ENCODE results near the gene TSNAXIP1. TPM values are rescaled to one million over a fixed set of nuclear protein-coding genes. Genes with fewer than 3 reads are reported as not detected.
A peak's percentile ranks its signal among the peaks of the same experiment; 100 is the strongest.

TSNAXIP1 gene
- total RNA-seq, 1 donor: 1.8 TPM

DNA sequence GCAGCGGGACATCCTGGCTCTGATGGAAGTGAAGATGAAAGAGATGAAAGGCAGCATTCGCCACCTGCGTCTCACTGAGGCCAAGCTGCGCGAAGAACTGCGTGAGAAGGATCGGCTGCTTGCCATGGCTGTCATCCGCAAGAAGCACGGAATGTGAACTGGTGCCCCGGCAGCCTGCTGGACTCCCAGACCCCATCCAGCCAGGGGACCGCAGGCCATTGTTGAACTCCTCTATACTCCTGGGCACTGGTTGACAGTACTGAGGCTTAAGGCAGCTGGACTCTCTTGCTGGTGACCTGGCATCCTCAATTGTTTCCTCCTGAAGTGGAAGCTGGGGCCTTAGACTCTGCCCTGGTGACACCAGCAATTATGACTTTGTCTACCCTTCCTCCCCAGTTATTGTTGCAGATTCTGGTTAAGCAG, 36.7 kb downstream of the TSNAXIP1 start:
- peak overlapping the region; percentile 95 for H3K4me2 ChIP-seq (ENCODE audit: insufficient read depth, low read length)
- no peaks in the 10 kb centered on the region for H3K36me3 ChIP-seq (ENCODE audit: insufficient read depth, low read length)
- H3K27me3 ChIP-seq (ENCODE audit: insufficient read depth, low read length): no peaks in the 10 kb centered on the region
- DNase-seq (ENCODE audit: insufficient read length, low spot score, missing footprints): peak; percentile 89
- peak overlapping the region; percentile 91 for H3K27ac ChIP-seq (ENCODE audit: low read depth, low read length)
- peaks cover 49% of the 10 kb centered on the region for H3K79me2 ChIP-seq (ENCODE audit: insufficient read depth, low read length)
- H3K4me1 ChIP-seq (ENCODE audit: insufficient read depth, low read length): peaks cover 44% of the 10 kb centered on the region
- H3K9me3 ChIP-seq (ENCODE audit: low read depth, low read length): no peaks in the 10 kb centered on the region
- peaks cover 8% of the 10 kb centered on the region for H4K20me1 ChIP-seq (ENCODE audit: insufficient read depth, low read length)
- peak overlapping the region; percentile 40 for H2AFZ ChIP-seq (ENCODE audit: low read length)
- TF ChIP-seq, protein P1, sequence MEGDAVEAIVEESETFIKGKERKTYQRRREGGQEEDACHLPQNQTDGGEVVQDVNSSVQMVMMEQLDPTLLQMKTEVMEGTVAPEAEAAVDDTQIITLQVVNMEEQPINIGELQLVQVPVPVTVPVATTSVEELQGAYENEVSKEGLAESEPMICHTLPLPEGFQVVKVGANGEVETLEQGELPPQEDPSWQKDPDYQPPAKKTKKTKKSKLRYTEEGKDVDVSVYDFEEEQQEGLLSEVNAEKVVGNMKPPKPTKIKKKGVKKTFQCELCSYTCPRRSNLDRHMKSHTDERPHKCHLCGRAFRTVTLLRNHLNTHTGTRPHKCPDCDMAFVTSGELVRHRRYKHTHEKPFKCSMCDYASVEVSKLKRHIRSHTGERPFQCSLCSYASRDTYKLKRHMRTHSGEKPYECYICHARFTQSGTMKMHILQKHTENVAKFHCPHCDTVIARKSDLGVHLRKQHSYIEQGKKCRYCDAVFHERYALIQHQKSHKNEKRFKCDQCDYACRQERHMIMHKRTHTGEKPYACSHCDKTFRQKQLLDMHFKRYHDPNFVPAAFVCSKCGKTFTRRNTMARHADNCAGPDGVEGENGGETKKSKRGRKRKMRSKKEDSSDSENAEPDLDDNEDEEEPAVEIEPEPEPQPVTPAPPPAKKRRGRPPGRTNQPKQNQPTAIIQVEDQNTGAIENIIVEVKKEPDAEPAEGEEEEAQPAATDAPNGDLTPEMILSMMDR (IDR thresholded peaks at IDR 0.05; ENCODE audit: extremely low read depth, low read depth, low read length): no peak
- H3K4me3 ChIP-seq (ENCODE audit: insufficient read depth, low read length): peak overlapping the region; percentile 98

DNA sequence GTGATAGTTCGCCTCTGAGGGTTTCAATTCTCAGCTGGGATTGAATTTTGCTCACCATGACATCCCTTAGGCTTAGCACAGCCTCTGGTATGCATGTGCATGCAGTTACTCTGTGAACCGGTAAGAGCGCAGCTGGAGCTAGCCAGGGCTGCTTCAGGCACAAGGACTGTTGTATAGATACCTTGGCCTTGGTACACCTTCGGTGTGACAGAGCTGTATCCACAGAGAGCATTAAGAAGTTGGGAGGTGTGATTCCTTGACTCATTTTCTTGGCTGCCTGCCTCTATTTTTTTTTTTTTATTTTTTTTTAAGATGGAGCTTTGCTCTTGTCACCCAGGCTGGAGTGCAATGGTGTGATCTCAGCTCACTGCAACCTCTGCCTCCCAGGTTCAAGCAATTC, 37.8 kb downstream of the TSNAXIP1 start:
- peak overlapping the region; percentile 1 for H3K4me3 ChIP-seq (ENCODE audit: insufficient read depth, low read length)
- peak overlapping the region; percentile 91 for H3K27ac ChIP-seq (ENCODE audit: low read depth, low read length)
- TF ChIP-seq, protein P1 (IDR thresholded peaks at IDR 0.05; ENCODE audit: extremely low read depth, low read depth, low read length): peak; percentile 28
- H3K4me1 ChIP-seq (ENCODE audit: insufficient read depth, low read length): peaks cover 44% of the 10 kb centered on the region
- peaks cover 3% of the 10 kb centered on the region for H3K36me3 ChIP-seq (ENCODE audit: insufficient read depth, low read length)
- peak overlapping the region; percentile 95 for H3K4me2 ChIP-seq (ENCODE audit: insufficient read depth, low read length)
- H2AFZ ChIP-seq (ENCODE audit: low read length): no peak overlapping the region
- H4K20me1 ChIP-seq (ENCODE audit: insufficient read depth, low read length): peaks cover 15% of the 10 kb centered on the region
- peak; percentile 93 for DNase-seq (ENCODE audit: insufficient read length, low spot score, missing footprints)
- H3K9me3 ChIP-seq (ENCODE audit: low read depth, low read length): no peaks in the 10 kb centered on the region
- H3K79me2 ChIP-seq (ENCODE audit: insufficient read depth, low read length): peaks cover 60% of the 10 kb centered on the region
- no peaks in the 10 kb centered on the region for H3K27me3 ChIP-seq (ENCODE audit: insufficient read depth, low read length)

DNA sequence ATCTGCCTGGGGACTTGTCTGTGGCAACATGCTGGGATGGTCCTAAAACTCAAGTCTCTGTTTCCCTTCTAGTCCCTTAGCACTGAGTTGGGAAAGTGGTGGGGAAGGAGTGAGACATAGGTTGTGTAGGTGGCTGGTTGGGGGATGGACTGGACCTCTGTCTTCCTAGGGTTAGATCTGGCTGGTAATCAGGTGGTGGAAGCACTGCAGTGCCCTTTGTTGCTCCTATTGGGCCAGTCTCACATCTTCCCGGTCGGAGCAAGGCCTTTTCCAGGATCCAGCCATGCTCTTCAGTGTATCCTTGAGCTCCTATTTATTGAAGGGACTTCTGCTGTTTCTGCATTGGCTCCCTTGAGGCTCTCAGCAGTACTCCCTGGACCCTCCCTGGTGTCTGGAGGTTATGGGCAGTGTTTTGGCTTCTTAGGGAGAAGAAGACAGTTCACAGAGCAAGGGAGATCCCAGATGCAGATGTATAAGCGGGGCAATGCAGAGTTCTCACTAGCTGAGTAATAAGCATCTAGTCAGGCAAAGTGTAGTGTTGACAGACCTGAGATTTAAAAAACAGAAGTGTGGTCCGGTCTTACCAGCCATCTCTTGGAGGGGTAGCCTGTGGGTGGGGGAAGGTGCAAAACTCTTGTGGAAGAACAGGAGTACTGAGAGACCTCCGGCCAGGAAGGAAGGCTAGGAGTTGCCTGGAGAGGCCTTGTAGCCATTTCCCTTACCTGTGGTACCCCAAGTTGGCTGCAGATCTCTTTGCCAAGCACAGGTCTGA, 38.8 kb downstream of the TSNAXIP1 start:
- Histone ChIP-seq H3K36me3 (ENCODE audit: insufficient read depth, low read length) (peaks cover 7% of the 10 kb centered on the region), H3K4me2 (ENCODE audit: insufficient read depth, low read length) (peak overlapping the region; percentile 87), H4K20me1 (ENCODE audit: insufficient read depth, low read length) (peaks cover 20% of the 10 kb centered on the region), H3K27ac (ENCODE audit: low read depth, low read length) (peak overlapping the region; percentile 86), H3K27me3 (ENCODE audit: insufficient read depth, low read length) (no peaks in the 10 kb centered on the region), H3K9me3 (ENCODE audit: low read depth, low read length) (no peaks in the 10 kb centered on the region), H3K4me1 (ENCODE audit: insufficient read depth, low read length) (peaks cover 44% of the 10 kb centered on the region), H2AFZ (ENCODE audit: low read length) (peak overlapping the region; percentile 82), H3K4me3 (ENCODE audit: insufficient read depth, low read length) (peak overlapping the region; percentile 98), H3K79me2 (ENCODE audit: insufficient read depth, low read length) (peaks cover 68% of the 10 kb centered on the region)
- no peak for DNase-seq (ENCODE audit: insufficient read length, low spot score, missing footprints)
- TF ChIP-seq, protein P1 (IDR thresholded peaks at IDR 0.05; ENCODE audit: extremely low read depth, low read depth, low read length): no peak

DNA sequence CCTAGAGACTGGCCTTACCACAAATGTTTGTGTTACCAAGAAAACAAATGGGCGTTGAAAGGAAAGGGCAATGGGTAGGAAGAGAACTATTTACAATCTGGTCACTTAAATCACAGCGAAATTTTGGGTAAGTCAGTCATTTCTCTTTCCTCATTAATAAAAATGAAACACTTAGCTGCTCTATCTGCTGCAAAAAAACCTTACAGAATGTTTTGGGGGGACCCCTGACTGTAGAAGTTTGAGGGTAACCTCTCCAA, 39.3 kb downstream of the TSNAXIP1 start:
- H2AFZ ChIP-seq (ENCODE audit: low read length): peak overlapping the region; percentile 82
- H3K79me2 ChIP-seq (ENCODE audit: insufficient read depth, low read length): peaks cover 74% of the 10 kb centered on the region
- H3K27ac ChIP-seq (ENCODE audit: low read depth, low read length): peak overlapping the region; percentile 86
- no peaks in the 10 kb centered on the region for H3K9me3 ChIP-seq (ENCODE audit: low read depth, low read length)
- H3K4me1 ChIP-seq (ENCODE audit: insufficient read depth, low read length): peaks cover 44% of the 10 kb centered on the region
- H3K27me3 ChIP-seq (ENCODE audit: insufficient read depth, low read length): no peaks in the 10 kb centered on the region
- peaks cover 7% of the 10 kb centered on the region for H3K36me3 ChIP-seq (ENCODE audit: insufficient read depth, low read length)
- H3K4me2 ChIP-seq (ENCODE audit: insufficient read depth, low read length): peak overlapping the region; percentile 87
- H4K20me1 ChIP-seq (ENCODE audit: insufficient read depth, low read length): peaks cover 23% of the 10 kb centered on the region
- peak overlapping the region; percentile 98 for H3K4me3 ChIP-seq (ENCODE audit: insufficient read depth, low read length)
- TF ChIP-seq, protein P1 (IDR thresholded peaks at IDR 0.05; ENCODE audit: extremely low read depth, low read depth, low read length): no peak
- DNase-seq (ENCODE audit: insufficient read length, low spot score, missing footprints): no peak
